LNCAP (cell line): ENCODE results near the gene KASH5.

Experiments used
- TF ChIP-seq, protein P1 (sequence below): fragments of 450-650 bp; IDR thresholded peaks from 2 replicates; pipeline ENCODE4 v1.5.1; 2017; ENCODE audit warnings: mild to moderate bottlenecking

KASH5 gene

GRCh38 chr19:49387936-49388372 lies at the start of gene KASH5:
Gene KASH5, plus strand, starts transcription at chr19:49388249. Its CDS starts 2,635 bp downstream, at chr19:49390884.
- TF ChIP-seq, protein P1, sequence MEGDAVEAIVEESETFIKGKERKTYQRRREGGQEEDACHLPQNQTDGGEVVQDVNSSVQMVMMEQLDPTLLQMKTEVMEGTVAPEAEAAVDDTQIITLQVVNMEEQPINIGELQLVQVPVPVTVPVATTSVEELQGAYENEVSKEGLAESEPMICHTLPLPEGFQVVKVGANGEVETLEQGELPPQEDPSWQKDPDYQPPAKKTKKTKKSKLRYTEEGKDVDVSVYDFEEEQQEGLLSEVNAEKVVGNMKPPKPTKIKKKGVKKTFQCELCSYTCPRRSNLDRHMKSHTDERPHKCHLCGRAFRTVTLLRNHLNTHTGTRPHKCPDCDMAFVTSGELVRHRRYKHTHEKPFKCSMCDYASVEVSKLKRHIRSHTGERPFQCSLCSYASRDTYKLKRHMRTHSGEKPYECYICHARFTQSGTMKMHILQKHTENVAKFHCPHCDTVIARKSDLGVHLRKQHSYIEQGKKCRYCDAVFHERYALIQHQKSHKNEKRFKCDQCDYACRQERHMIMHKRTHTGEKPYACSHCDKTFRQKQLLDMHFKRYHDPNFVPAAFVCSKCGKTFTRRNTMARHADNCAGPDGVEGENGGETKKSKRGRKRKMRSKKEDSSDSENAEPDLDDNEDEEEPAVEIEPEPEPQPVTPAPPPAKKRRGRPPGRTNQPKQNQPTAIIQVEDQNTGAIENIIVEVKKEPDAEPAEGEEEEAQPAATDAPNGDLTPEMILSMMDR: no peak

DNA sequence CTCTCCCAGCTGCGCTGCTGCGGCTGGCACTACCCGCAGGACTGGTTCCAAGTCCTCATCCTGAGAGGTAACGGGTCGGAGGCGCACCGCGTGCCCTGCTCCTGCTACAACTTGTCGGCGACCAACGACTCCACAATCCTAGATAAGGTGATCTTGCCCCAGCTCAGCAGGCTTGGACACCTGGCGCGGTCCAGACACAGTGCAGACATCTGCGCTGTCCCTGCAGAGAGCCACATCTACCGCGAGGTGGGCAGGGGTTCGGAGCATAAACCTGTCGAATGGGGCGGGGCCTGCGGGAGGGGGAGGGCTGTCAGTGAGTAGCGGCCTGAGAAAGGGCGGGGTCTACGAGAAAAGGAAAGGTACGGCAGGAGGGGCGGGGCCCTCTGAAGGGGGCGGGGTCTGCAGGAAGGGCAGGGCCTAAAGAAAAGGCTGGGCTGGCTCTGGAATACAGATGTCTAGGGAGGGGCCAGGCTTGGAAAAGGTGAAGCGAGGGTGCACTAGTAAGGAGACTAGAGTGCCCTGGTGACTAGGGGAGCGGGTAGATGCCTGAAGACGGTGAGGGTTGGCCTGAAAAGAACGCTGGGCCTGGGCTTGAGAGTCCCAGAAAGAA lies 49.3 kb upstream of the KASH5 start:
- TF ChIP-seq, protein P1: no peak

DNA sequence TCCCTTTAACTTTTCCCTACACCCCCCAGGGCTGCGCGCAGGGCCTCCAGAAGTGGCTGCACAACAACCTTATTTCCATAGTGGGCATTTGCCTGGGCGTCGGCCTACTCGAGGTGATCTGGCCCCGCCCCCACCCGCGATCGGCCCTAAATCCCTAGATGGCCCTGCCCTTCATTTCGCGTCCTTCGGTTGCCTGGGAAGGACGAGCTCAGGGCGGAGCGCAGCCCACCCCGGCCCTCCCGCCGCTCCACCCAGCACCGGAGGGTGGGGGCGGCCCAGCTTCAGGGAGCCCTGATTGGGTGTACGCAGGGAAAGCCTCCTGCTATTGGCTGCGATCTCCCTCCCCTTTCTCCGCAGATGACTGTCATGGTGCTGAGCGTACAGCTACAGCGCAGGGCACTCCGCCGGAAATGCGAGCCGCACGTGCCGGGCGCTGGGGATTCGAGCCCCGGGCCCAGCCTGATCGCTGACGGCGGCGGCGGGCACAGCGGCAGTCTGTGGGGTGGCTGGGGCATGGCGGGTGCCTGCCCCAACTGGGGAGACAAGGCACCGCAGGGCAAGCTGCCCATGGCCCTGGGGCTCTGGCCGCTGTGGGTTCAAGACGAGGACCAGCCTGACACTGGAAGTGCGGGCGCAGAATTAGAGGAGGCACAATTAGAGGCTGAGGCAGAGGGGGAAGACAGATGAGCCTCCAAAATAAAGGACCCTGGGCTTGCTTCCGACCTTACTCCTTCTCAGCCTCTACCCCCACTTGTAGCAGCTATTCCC lies 48.6 kb upstream of the KASH5 start:
- TF ChIP-seq, protein P1: no peak

DNA sequence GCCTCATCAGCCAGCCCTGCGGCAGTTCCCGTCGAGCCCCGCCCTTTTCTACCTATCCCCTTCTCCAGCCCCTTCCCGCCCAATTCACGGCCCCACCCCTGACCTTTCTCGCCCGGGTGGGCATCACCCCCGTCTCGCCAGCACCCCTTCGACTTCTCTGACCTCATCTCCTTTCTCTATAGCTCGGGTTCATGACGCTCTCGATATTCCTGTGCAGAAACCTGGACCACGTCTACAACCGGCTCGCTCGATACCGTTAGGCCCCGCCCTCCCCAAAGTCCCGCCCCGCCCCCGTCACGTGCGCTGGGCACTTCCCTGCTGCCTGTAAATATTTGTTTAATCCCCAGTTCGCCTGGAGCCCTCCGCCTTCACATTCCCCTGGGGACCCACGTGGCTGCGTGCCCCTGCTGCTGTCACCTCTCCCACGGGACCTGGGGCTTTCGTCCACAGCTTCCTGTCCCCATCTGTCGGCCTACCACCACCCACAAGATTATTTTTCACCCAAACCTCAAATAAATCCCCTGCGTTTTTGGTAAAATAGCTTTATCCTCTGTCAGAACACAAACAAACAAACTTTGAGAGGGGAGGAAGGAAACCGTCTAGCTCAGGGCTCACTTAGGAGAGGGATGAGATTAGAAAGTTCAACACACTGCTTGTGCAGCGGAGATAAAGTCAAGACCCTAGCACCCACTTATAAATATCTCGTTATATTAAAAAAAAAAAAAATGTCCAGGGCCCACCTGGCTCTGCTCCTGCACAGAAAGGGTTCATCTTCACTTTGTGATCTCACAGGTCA lies 47.8 kb upstream of the KASH5 start:
- TF ChIP-seq, protein P1: no peak

DNA sequence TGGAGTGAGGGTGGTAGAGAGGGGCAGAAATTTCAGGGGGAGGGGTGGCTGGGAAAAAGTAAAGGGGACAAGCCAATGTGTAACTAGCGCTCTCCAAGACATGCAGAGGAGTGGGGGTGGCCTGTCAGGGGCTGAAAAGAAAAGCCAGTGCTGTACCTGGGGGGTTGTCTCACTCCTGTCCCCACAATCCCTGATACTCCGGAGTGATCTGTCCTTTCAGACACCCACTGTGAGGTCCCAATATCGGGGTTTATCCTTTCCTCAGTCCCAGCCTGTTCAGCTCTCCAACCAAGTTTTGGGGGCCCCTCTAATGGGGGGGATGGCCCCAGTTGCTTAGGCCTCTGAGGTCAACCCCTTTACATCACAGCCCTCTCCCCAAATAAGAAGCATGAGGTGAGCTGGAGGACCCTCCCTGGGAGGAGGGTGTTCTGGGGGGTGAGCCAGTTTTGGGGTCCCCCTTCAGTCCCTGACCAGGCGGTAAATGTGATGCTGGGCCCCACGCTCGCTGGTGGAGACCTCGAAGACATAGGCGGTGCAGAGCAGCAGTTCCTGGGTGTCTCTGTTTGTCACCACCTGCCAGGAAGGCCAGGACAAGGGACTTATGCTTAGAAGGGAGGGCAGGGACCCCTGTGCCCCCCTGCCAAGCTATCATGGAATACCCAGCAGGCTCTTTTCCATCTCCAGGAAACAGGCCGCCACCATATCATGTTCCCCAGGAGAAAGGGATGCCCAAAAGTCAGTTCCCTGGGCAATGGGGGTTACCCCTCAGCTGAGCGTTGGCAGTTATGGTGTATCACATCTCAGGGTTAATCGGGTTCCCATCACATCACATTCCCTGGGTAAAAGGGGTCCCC lies 47.0 kb upstream of the KASH5 start:
- TF ChIP-seq, protein P1: no peak

- TF ChIP-seq, protein P1: no peak
Measured at GRCh38 chr19:49342291-49342721, 45.7 kb upstream of the KASH5 start.

- TF ChIP-seq, protein P1: no peak
Measured at GRCh38 chr19:49343123-49343522, 44.9 kb upstream of the KASH5 start.
